ENCODE data around the gene FAIM2.

FAIM2 gene

DNA sequence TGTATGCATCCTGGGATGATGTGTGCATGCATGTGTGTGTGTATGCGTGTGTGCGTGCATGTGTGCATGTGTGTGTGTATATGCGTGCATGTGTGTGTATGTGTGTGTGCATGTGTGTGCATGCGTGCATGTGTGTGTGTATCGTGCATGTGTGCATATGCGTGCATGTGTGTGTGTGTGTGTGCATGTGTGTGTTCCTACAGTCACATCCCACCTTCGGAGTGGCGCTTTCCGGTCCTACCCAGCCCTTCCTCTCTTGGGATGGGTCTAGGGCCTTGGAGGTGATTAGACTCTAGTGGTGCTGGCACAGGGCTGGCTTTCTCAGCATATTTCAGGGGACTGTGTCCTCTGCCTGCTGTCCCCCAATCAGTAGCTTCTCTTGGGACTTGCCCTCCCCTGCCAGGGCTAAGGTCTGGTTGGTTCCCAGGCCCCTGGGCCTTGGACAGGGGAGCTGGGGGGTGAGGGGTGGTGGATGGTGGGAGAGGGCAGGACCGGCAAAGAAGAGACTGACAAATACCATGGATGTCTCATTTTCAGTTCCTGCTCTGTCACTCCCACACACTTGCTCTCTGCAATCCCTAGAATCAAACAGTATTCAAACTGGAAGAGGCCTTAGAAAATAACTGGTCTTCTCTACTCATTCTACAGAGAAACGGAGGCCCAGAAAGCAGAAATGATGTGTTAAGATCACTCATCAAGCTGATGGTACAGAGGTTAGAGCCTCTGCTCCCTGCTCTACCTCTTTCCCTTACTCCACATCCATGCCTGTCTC lies 21.9 kb upstream of the FAIM2 start:
- no peak overlapping the region for H3K4me3 Mint-ChIP-seq
- H3K4me1 Mint-ChIP-seq: no peaks in the 10 kb centered on the region
- H3K27ac Mint-ChIP-seq: no peak overlapping the region
- H3K9me3 Mint-ChIP-seq: no peaks in the 10 kb centered on the region
- H3K36me3 Mint-ChIP-seq: no peaks in the 10 kb centered on the region
- ATAC-seq: no peak
- H3K27me3 Mint-ChIP-seq: peaks cover 26% of the 10 kb centered on the region

DNA sequence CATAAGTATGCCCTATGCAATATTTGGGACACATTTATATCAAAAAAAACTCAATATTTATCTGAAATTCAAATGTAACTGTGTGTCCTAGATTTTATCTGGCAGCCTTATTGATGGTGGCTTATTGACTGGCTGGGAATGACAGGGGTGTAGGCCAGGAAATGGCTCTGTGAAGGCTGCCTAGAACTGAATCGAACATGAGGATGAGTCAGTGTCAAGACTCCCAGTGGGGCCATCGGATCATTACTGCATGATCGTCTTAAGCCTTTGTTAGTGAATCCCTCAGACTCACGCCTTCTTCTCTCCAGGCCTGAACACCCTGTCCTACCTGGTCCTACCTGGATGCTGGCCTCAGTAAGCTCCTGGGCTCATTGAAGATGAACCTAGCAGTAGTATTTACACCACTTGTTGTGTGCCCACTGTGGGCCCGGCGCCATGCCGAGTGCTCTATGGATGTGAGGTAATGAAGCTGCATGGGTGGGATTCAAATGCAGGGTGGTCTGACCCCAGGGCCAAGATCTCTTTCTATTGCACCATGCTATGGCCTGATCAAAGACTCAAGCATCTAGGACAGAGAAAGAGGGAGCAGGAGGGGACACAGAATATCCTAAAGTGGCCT lies 21.0 kb upstream of the FAIM2 start:
- no peak overlapping the region for H3K4me3 Mint-ChIP-seq
- no peaks in the 10 kb centered on the region for H3K9me3 Mint-ChIP-seq
- no peak for ATAC-seq
- no peak overlapping the region for H3K27ac Mint-ChIP-seq
- H3K4me1 Mint-ChIP-seq: no peaks in the 10 kb centered on the region
- H3K36me3 Mint-ChIP-seq: no peaks in the 10 kb centered on the region
- peaks cover 25% of the 10 kb centered on the region for H3K27me3 Mint-ChIP-seq

DNA sequence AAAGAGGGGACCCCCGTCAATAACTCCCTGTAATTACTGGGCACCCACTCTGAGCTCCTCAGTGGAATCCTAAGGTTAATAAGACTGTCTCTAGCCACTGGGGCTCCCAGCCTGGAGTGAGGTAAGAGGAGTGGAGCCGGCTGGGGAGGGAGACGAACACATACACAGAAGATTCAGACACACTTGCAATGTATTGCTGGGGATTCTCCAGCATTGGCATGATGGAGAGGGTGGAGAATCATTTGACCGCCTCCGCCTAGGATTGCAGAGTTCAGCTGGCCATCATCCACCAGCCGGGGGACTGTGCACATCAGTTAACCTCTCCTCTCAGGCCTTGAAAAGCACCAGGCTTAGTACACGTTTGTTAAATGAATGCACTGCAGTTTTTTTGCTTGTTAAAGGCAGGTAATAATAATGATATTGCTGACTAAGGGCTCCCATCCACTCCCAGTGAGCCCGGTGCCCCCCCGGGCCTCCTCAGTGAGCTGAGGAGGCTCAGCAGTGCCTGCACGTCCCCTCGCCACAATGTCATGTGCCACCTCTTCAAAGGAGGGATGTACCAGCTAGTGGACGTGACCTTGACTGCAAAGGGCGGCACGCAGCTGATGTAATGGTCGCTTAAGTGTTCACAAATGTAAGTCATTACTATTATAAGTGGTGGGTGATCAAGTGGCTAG lies 20.3 kb upstream of the FAIM2 start:
- H3K4me1 Mint-ChIP-seq: no peaks in the 10 kb centered on the region
- peaks cover 25% of the 10 kb centered on the region for H3K27me3 Mint-ChIP-seq
- no peak overlapping the region for H3K4me3 Mint-ChIP-seq
- H3K9me3 Mint-ChIP-seq: no peaks in the 10 kb centered on the region
- no peaks in the 10 kb centered on the region for H3K36me3 Mint-ChIP-seq
- ATAC-seq: no peak
- H3K27ac Mint-ChIP-seq: no peak overlapping the region

DNA sequence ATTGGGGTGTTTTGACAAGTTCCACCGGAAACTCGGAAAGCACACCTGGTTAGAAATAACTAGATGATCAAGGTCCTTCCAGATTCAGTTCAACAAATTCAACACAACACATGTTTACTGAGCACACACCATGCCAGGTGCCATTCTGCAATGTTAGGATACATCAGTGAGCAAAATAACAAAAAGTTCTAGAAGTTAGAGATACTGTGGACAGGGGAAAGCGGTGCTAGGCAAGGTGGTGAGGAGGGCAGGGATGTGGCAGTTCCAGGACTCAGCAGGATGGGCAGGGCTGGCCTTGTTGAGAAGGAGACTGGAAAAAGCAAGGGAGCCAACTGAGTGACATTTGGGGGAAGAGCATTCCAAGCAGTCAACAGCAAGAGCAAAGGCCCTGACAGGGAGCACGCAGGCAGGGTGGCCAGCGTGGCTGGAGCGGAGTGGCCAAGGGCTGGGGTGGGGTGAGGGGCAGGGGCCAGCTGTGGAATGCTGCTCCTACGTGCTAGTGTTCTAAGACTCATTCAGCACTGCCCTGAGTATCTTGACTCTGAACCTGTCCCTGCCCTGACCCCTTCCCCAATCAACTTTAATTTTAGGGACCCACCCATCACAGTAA lies 19.4 kb upstream of the FAIM2 start:
- no peak for ATAC-seq
- no peaks in the 10 kb centered on the region for H3K4me1 Mint-ChIP-seq
- no peak overlapping the region for H3K27ac Mint-ChIP-seq

DNA sequence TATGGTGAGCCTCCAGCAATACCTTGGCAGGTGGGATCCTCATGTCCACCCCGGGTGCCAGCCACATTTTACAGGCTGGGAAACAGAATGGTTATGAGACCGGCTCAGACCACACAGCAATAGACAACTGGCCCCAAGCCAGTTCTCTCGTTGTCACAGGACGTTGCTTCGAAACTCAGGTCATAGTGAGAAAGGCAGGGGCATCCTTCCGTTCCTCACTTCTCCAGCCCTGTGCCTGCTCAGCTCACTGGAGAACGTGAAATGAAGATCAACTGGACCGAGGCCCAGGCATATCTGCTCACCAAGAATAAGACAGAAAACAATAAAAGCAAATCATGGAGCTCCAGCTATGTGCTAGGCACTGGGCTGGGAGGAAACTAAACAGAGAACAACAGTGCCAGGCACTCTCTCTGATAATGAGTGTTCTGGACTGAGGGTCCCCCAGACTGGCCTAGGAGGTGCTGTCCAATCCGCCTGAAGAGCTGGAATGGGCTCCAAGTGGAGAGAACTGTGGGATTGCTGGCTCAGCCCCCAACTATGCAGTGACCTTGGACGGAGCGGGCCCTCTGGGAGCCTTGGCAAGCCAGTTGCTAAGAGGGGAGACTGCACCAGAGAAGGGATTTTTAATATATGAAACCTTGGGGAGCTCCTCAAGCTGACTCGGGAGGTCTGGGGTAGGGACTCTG lies 18.8 kb upstream of the FAIM2 start:
- Mint-ChIP-seq H3K4me1 (no peaks in the 10 kb centered on the region), H3K27ac (no peak overlapping the region), H3K4me3 (no peak overlapping the region), H3K27me3 (peaks cover 25% of the 10 kb centered on the region), H3K9me3 (no peaks in the 10 kb centered on the region), H3K36me3 (no peaks in the 10 kb centered on the region)
- no peak for ATAC-seq

More for the DNA sequence above, 19.4 kb upstream of the FAIM2 start:
- H3K9me3 Mint-ChIP-seq: no peaks in the 10 kb centered on the region
- H3K4me3 Mint-ChIP-seq: no peak overlapping the region
- no peaks in the 10 kb centered on the region for H3K36me3 Mint-ChIP-seq
- H3K27me3 Mint-ChIP-seq: peaks cover 21% of the 10 kb centered on the region

DNA sequence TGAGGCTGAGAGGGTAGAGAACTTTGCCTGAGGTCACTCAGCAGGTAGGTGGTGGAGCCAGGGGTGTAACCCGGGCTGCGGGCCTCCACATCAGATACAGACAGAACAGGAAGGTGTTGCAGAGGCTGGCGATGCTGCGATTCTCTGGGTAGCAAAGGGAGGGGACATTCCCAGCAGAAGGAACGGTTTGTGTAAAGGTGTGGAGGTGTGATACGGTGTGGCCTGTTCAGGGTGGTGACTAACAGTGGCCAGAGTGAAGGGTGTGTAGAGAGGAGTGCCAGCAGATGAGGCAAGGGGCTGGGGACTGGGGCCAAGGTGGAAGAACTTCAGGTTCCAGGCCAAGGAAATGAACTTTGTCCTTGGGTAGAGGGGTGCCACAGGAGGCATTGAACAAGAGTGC lies 18.2 kb upstream of the FAIM2 start:
- ATAC-seq: no peak
- H3K27me3 Mint-ChIP-seq: peaks cover 30% of the 10 kb centered on the region
- no peak overlapping the region for H3K27ac Mint-ChIP-seq
- H3K36me3 Mint-ChIP-seq: no peaks in the 10 kb centered on the region
- H3K4me3 Mint-ChIP-seq: no peak overlapping the region
- H3K4me1 Mint-ChIP-seq: no peaks in the 10 kb centered on the region
- H3K9me3 Mint-ChIP-seq: no peaks in the 10 kb centered on the region

DNA sequence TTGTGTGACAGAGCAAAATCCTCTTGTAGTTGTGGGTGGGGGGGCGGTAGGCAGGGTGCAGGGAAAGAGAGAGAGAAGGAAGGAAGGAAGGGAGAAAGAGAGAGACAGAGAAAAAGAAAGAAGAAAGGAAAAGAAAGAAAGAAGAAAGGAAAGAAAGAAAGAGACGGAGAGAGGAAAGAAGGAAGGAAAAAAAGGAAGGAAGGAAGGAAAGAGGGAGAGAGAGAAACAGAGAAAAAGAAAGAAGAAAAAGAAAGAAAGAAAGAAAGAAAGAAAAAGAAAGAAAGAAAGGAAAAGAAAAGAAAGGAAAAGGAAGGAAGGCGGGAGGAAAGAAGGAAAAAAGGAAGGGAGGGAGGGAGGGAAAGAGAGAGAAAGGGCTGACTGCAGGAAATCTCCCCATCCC lies 17.6 kb upstream of the FAIM2 start:
- Mint-ChIP-seq H3K27ac (no peak overlapping the region), H3K4me3 (no peak overlapping the region), H3K9me3 (no peaks in the 10 kb centered on the region), H3K27me3 (peaks cover 35% of the 10 kb centered on the region), H3K4me1 (no peaks in the 10 kb centered on the region), H3K36me3 (no peaks in the 10 kb centered on the region)
- ATAC-seq: no peak

DNA sequence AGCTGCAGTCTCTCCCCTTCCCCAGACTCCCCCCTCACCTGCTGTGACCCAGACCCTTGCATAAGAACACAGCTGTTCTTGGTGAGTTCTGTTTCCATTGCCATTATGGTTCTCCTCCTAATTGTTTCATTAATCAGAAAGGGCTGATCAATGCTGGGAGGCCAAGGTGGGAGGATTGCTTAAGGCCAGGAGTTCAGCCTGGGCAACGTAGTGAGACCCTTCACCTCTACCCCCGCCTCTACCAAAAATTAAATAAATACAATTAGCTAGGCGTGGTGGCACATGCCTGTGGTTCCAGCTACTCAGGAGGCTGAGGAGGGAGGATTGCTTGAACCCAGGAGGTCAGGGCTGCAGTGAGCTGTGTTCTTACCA lies 17.2 kb upstream of the FAIM2 start:
- Mint-ChIP-seq H3K36me3 (no peaks in the 10 kb centered on the region), H3K4me3 (no peak overlapping the region), H3K27me3 (peaks cover 39% of the 10 kb centered on the region), H3K27ac (no peak overlapping the region), H3K9me3 (no peaks in the 10 kb centered on the region), H3K4me1 (no peaks in the 10 kb centered on the region)
- no peak for ATAC-seq

DNA sequence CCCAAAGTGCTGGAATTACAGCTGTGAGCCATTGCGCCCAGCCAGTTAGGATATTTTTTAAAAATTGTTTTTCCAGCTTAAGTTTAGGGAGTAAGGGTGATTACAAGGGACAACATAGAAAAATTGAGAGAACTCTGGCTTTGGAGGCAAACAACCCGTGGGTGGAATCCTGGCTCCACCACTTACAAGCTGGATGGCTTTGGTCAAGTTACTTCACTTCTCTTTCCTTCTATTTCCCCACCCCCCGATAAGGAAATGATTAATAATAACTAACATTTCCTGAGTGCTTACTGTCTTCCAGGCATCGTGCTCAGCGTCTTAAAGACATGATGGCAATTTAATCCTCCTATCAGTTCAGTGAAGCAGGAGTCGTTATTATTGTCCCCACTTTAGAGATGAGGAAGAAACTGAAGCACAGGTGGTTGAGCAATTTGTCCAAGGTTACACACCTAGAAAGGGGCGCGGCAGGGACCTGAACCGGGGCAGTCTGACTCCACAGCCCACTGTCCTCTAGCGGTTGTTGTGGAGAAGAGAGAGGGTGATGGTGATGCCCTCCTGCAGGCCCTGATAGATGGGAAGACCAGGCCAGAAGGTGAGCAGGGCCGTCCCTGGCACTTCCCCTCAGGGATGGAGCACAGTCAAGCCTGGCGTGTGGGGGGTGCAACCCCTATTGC lies 16.7 kb upstream of the FAIM2 start:
- Mint-ChIP-seq H3K27me3 (peaks cover 43% of the 10 kb centered on the region), H3K36me3 (no peaks in the 10 kb centered on the region), H3K4me1 (no peaks in the 10 kb centered on the region), H3K27ac (no peak overlapping the region), H3K4me3 (no peak overlapping the region), H3K9me3 (no peaks in the 10 kb centered on the region)
- no peak for ATAC-seq

DNA sequence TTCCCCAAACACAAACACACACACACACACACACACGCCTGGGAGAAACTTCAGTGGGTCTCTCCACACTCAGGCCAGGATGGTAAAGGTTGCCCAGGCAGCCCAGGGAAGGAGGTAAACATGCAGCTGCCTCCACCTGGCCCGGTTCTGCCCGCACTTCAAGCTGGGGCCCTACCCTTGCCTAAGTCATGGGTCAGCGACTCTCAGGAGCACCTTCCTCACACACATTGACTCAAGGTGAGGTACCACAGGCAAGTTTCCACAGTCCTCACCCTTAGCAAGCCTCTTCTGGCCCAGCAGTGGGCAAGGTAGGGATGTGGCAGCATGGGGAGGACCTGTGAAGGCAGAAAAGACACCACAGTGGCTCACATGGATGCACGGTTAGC lies 14.1 kb upstream of the FAIM2 start:
- Mint-ChIP-seq H3K4me3 (no peak overlapping the region), H3K36me3 (no peaks in the 10 kb centered on the region), H3K27ac (no peak overlapping the region), H3K9me3 (no peaks in the 10 kb centered on the region), H3K27me3 (peaks cover 64% of the 10 kb centered on the region), H3K4me1 (no peaks in the 10 kb centered on the region)
- ATAC-seq: no peak

DNA sequence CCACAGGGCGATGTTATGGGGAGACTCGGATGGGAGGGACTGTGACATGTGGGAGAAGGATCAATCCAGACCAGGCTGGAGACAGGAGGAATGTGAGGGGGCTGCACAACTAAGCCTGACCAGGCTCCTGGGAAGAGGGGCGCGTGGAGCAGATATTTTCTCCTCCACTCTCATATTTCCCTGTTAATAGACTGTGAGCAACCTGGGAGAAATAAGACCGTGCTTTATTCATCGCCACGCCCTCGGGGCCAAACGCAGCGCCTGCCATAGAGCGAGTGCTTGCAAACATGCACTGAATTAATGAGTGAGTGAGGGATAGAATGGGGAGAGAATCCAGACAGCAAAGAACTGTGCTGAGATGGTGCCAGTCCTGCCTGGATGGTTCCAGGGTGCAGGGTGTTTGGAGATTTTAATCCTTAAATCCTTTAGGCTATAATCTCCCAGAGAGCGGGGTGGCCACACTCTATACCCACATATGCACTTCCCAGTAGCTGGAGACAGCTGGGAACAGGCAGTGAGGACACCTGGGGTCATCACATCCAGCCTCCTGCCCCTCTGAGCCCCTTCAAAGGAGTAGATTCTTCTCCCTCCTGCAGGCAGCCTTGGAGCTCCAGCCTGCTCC lies 13.6 kb upstream of the FAIM2 start:
- no peaks in the 10 kb centered on the region for H3K9me3 Mint-ChIP-seq
- ATAC-seq: no peak
- H3K27ac Mint-ChIP-seq: no peak overlapping the region
- H3K4me3 Mint-ChIP-seq: no peak overlapping the region
- H3K36me3 Mint-ChIP-seq: no peaks in the 10 kb centered on the region
- no peaks in the 10 kb centered on the region for H3K4me1 Mint-ChIP-seq
- peaks cover 69% of the 10 kb centered on the region for H3K27me3 Mint-ChIP-seq

DNA sequence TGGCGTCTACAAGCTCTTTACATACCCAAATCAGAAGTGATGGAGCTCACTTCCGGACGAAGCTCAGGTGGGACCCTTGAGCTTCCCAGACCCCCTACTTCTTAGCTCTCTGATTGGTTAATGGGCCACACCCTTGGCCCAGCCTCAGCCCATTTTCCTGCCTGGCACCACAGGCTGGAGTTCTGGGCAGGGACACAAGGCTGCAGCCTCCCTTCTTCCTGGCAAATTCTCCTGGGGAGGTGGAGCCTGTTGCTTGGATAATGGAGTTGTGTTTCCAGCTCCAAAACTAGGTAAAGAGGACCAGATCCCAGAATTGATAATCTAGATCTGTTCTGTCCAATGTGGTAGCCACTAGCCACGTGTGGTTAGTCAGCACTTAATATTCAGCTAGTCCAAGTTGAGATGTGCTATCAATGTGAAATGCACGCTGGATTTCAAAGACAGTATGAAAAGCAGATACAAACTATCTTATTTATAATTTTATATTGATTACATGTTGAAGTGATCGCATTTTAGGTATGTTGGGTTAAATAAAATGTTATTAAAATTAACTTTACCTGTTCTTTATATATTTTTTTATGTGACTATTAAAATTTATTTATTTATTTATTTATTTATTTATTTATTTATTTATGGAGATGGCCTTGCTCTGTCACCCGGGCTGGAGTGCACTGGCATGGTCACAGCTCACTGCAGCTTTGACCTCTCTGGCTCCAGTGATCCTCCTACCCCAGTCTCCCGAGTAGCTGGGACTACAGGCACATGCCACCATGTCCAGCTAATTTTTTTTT lies 12.6 kb upstream of the FAIM2 start:
- H3K27ac Mint-ChIP-seq: no peak overlapping the region
- no peaks in the 10 kb centered on the region for H3K4me1 Mint-ChIP-seq
- no peaks in the 10 kb centered on the region for H3K36me3 Mint-ChIP-seq
- no peak overlapping the region for H3K4me3 Mint-ChIP-seq
- no peak for ATAC-seq
- H3K9me3 Mint-ChIP-seq: no peaks in the 10 kb centered on the region
- H3K27me3 Mint-ChIP-seq: peaks cover 73% of the 10 kb centered on the region

DNA sequence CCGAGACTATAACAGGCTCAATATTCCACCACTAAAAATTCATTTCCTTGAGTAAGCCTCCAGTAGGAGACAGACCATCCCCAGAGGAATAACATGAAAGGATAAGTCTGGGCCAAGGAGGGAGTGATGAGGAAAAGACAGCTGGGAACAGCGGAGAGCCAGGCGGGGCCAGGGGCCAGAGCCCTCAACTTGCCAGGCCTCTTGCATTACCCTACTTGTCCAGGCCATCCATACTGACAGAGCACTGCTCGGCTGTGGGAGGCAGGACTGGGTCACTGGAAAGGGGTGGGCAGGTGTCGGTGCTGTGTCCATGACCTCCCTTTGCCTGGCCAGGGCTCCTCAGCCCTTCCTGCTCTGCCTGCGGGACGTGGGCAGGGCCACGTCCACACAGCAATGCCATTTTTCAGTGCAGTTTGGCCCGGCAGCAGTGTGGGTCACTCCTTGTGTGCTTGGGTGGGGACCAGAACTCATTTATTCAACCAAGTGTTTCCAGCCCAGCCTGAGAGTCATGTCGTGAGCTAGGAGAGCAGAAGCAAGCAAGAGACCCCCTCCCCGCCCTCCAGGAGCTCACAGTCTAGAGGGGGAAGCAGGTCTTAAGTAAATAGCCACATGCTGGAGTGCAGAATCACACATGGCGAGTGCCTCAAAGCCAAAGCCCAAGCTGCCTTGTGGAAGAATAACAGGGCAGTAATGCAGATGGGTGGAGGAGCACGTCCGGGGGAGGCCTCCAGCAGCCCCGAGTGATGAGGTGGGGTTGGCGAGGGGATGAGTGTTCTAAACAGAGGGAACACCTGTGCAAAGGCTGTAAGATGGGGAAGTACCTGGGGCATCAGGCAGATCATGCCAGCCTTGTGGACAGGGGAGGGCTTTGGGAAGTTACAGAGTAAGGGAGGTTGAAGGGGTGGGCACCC lies 8.9 kb upstream of the FAIM2 start:
- Mint-ChIP-seq H3K27me3 (peaks cover 75% of the 10 kb centered on the region), H3K27ac (no peak overlapping the region), H3K4me3 (no peak overlapping the region), H3K9me3 (no peaks in the 10 kb centered on the region), H3K36me3 (no peaks in the 10 kb centered on the region), H3K4me1 (no peaks in the 10 kb centered on the region)
- ATAC-seq: no peak
